Measurements from ENCODE around the gene RNU7-1. TPM values are rescaled to one million over a fixed set of nuclear protein-coding genes. Genes with fewer than 3 reads are reported as not detected.

RNU7-1 gene
- total and polyA plus RNA-seq, 10 of the 15 experiments (the other 5 are each of a cell fraction or from before 2014, with no cell fraction given), result not detected

GRCh38 chr12:6956021-6956727 is 12.6 kb downstream of the RNU7-1 start (continued):
- TF ChIP-seq STAT3 (IDR thresholded peaks at IDR 0.05; ENCODE audit: low read depth, low read length), result no peak
- no peak for TF ChIP-seq ESRRA (IDR thresholded peaks at IDR 0.05; ENCODE audit: low read length)
- no peak for TF ChIP-seq JUND (IDR thresholded peaks at IDR 0.05; ENCODE audit: low read depth, low read length)
- TF ChIP-seq SMC3 (IDR thresholded peaks at IDR 0.05; ENCODE audit: borderline replicate concordance, low read length), result no peak
- TF ChIP-seq BCL11A (IDR thresholded peaks at IDR 0.05; ENCODE audit: low read depth, low read length), result no peak
- TF ChIP-seq PBX3 (IDR thresholded peaks at IDR 0.05; ENCODE audit: insufficient replicate concordance, low read depth, low read length), result no peak
- no peak for TF ChIP-seq TCF3 (IDR thresholded peaks at IDR 0.05; ENCODE audit: borderline replicate concordance, insufficient read depth, low read depth, low read length)
- no peak for TF ChIP-seq EZH2 (IDR thresholded peaks at IDR 0.05; ENCODE audit: borderline replicate concordance, control insufficient read depth, low read depth, low read length)
- no peak for TF ChIP-seq ZNF217 (IDR thresholded peaks at IDR 0.05)
- TF ChIP-seq BCLAF1 (IDR thresholded peaks at IDR 0.05), result no peak
- TF ChIP-seq, protein P1, sequence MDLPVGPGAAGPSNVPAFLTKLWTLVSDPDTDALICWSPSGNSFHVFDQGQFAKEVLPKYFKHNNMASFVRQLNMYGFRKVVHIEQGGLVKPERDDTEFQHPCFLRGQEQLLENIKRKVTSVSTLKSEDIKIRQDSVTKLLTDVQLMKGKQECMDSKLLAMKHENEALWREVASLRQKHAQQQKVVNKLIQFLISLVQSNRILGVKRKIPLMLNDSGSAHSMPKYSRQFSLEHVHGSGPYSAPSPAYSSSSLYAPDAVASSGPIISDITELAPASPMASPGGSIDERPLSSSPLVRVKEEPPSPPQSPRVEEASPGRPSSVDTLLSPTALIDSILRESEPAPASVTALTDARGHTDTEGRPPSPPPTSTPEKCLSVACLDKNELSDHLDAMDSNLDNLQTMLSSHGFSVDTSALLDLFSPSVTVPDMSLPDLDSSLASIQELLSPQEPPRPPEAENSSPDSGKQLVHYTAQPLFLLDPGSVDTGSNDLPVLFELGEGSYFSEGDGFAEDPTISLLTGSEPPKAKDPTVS (IDR thresholded peaks at IDR 0.05; ENCODE audit: low read depth, low read length), result no peak
- no peak for TF ChIP-seq HDAC2 (IDR thresholded peaks at IDR 0.05)
- TF ChIP-seq NR2C2 (IDR thresholded peaks at IDR 0.05; ENCODE audit: borderline replicate concordance, control insufficient read depth, insufficient read length, low read depth), result no peak
- TF ChIP-seq SMAD1 (IDR thresholded peaks at IDR 0.05; ENCODE audit: low read depth, partially characterized antibody), result no peak
- TF ChIP-seq ZNF687 (IDR thresholded peaks at IDR 0.05), result peak; percentile 85
- no peak for TF ChIP-seq MTA3 (IDR thresholded peaks at IDR 0.05; ENCODE audit: borderline replicate concordance, low read length)
- TF ChIP-seq, protein P2, sequence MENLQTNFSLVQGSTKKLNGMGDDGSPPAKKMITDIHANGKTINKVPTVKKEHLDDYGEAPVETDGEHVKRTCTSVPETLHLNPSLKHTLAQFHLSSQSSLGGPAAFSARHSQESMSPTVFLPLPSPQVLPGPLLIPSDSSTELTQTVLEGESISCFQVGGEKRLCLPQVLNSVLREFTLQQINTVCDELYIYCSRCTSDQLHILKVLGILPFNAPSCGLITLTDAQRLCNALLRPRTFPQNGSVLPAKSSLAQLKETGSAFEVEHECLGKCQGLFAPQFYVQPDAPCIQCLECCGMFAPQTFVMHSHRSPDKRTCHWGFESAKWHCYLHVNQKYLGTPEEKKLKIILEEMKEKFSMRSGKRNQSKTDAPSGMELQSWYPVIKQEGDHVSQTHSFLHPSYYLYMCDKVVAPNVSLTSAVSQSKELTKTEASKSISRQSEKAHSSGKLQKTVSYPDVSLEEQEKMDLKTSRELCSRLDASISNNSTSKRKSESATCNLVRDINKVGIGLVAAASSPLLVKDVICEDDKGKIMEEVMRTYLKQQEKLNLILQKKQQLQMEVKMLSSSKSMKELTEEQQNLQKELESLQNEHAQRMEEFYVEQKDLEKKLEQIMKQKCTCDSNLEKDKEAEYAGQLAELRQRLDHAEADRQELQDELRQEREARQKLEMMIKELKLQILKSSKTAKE (IDR thresholded peaks at IDR 0.05; ENCODE audit: low read depth, poor library complexity, severe bottlenecking), result no peak
- no peak for TF ChIP-seq ZNF274 (IDR thresholded peaks at IDR 0.05; ENCODE audit: insufficient read depth, insufficient read length)

Measured in GM12878 (cell line).